DMS 273 (cell line): ENCODE results near the gene COX14.
"Not testable (repeated sequence)": the region's sequence is repeated elsewhere in the genome, so short reads cannot be mapped to it uniquely, and the experiment has no call there.

ENCODE experiments used
- DNase-seq: peaks from one replicate; lab custom pipeline; 2025; ENCODE audit not compliant: unreplicated experiment; lab: John Stamatoyannopoulos, UW

Gene COX14

DNA sequence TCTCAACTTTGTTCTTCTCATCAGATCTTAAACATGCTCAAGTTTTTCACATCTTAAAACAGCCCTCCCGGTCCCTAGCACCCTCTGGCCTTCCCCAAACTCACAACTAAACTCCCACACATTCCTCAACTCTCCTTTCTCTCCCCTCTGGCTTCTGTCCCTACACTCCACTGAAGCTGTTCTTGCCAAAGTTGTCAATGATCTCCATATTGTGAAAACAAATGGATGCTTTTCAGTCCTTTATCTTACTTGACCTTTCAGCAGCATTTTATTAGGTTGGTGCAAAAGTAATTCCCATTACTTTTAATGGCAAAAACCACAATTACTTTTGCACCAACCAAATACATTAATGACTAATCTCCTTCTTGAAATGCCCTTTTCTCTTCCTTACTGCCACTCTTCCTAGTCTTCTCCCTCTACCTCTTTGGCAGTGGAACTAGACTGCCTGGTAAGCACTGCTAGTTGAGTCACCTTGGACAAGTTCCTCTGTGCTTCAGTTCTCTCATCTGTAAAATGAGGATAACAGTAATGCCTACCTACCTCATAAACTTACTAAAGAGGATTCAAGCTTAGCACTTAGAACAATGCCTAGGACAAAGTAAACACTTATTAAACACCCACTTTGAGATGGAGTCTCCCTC, 39.1 kb downstream of the COX14 start:
- DNase-seq: no peak

DNA sequence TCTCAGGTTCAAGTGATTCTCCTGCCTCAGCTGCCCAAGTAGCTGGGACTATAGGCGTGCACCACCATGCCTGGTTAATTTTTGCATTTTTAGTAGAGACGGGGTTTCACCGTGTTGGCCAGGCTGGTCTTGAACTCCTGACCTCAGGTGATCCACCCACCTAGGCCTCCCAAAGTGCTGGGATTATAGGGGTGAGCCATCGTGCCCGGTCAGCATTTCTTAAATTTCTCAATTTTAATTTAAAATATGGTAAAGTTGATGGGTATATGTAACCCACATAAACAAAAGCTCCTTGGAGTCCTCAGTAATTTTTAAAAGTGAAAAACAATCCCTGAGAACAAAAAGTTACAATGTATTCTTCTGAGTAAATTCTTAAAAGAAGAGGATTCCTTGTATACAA, 42.9 kb downstream of the COX14 start:
- not testable (repeated sequence) for DNase-seq

DNA sequence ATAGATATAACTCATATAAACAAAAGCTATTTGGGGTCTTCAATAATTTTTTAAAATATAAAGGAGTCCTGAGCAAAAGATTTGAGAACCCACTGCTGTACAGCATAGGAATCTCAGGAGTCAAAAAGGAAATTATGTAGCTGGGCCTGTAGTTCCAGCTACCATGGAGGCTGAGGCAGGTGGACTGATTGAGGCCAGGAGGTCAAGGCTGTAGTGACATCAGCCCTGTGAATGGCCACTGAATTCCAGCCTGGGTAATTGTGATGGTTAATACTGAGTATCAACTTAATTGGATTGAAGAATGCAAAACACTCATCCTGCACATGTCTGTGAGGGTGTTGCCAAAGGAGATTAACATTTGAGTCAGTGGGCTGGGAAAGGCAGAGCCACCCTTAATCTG, 44.6 kb downstream of the COX14 start:
- no peak for DNase-seq

DNA sequence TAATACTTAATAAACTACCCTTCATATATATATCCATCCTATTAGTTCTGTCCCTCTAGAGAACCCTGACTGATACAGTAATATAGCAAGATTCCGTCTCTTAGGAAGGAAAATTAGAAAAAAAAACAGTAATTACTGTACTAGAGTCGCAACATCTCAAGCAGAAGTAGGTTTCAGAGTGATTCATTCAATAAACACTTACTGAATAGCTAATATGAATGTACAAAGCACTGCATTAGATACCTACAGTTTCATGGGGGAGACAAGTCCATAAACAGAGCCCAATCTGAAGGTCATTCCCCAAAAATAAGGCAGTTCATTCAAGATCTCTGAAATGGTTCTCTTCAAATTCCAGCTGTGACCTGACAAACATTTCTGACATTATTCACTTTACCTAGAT, 45.2 kb downstream of the COX14 start:
- DNase-seq: no peak

DNA sequence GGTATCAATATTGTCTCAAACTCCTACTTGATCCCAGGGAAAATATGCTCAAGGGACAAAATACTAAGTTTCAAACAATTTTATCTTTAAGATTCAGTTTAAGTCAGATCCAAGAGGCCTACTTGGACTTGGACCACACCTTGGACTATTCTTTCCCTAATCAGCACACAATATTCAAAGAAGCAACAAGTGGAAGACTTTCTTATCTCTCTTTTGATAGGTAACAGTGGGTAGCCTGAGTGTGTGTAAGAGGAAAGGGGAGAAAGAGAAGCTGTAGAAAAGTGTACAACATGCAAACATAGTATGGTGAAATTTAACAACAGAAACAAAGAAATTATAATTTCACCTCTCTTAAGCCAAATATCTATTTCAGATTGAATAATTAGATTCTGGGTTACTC, 48.6 kb downstream of the COX14 start:
- DNase-seq: no peak

DNA sequence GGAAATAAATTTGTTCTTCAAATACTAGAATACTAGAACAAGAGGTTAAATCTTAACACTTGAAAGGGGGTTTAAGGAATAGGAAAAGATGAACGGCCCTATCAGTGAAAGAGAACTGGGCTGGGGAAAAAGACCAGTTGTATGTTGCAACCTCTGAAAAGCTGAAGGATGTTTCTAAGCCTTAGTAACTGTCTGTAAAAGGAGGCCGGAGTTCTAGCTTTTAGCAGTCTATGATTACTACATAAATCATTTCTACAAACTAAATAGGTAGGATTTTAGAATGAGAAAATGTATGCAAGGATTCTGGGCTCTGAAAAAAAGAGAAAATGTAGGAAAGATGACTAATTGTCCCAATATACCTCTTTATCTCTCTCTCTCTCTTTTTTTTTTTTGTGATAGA, 50.2 kb downstream of the COX14 start:
- no peak for DNase-seq

DNA sequence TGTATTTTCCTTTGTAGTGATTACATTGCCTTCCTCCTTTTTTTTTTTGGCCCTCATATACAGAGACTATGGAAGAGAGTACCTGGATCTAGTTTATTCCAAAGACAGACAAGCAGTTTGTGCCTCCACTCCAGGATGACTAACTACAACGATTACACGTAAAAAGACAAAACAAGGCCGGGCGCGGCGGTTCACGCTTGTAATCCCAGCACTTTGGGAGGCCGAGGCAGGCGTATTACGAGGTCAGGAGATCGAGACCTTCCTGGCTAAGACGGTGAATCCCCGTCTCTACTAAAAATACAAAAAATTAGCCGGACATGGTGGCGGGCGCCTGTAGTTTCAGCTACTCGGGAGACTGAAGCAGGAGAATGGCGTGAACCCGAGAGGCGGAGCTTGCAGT, 52.9 kb downstream of the COX14 start:
- no peak for DNase-seq

DNA sequence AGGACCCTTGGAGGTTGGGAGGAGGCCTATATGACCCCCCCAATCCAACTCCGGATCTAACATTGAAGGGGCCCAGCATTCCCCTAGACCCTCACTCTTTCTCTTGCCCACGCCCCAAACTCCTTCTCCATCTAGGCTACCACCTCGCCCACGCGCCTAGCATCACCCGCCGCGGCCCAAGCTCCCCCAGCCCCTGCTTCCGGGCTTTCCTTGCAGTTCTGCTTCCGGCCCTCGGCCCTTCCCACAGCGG, 54.7 kb downstream of the COX14 start:
- DNase-seq: no peak

DNA sequence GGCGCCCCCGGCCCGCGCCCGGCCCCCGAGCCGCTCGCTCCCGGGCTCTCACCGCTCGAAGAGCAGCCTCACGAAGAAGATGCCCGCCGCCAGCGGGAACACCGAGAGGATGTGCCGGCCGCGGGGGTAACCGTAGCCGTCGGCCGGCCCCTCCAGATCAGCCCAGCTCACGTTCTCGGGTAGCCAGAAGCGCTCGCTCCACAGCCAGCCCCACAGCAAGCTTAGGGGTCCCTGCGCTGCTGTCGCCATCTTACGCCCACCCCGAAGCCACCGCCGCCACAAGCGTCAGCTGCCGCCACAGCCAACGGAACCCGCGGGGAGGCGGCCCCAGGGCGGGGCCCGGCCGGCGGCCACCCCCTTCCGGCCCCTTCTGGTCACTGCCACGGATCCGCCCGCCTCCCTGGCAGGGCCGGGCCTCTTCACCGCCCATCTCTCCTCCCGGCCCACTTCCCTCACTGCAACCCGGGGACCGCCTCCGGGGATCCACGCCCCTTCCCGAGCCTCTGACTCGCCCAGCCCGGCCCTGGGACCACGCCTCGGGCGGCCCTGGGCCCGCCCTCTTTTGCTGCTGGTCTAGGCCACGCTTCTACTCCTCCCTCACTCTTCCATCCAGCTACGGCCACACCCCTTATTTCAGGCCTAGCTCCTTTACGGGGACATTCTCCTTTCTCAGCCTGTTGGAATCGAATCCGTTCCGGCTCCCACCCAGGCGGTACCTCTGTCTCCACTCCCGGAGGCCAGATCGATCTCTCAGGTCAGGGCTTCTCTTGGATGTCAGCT, 55.2 kb downstream of the COX14 start, which contains the start of gene CERS5:
CERS5 (minus strand) TSS at position 321 of the 780 bp plus-strand sequence; CDS start at position 249, 72 bp downstream.
- peak; percentile 98 for DNase-seq
